Esophagus squamous epithelium (tissue), 5 donors: ENCODE measurements around the gene LRRC19. TPM values are rescaled to one million over a fixed set of nuclear protein-coding genes. Genes with fewer than 3 reads are reported as not detected.

Source experiments
- DNase-seq: peaks from one replicate; lab custom pipeline; 2025; lab: John Stamatoyannopoulos, UW
- H3K27ac ChIP-seq, 4 donors: fragments of 200-600 bp; sonication (generic); one replicate each; pipeline ENCODE4 v1.5.1; 2016 to 2019; ENCODE audit warnings: mild to moderate bottlenecking in 1 of 4
- H3K27me3 ChIP-seq, 4 donors: fragments of 200-600 bp; sonication (generic); 1 replicate in 3 of 4; 2 replicates in 1 of 4; pipeline versions ENCODE4 v1.5.1 to v1.6.0; 2017 to 2021; ENCODE audit warnings: antibody characterized with exemption in 1 of 4
- H3K36me3 ChIP-seq, 3 donors: fragments of 200-600 bp; sonication (generic); one replicate each; pipeline ENCODE4 v1.5.1; 2016 to 2019
- H3K4me1 ChIP-seq, 3 donors: fragments of 200-600 bp; sonication (generic); one replicate each; pipeline ENCODE4 v1.5.1; 2017 to 2019
- H3K4me3 ChIP-seq, 4 donors: fragments of 200-600 bp; sonication (generic); 1 replicate in 3 of 4; 2 replicates in 1 of 4; pipeline ENCODE4 v1.5.1; 2016 to 2019; ENCODE audit warnings: mild to moderate bottlenecking in 2 of 4, moderate library complexity in 1 of 4
- H3K9me3 ChIP-seq, 3 donors: fragments of 200-600 bp; sonication (generic); one replicate each; pipeline ENCODE4 v1.5.1; 2016 to 2019
- POLR2A ChIP-seq, 4 donors: fragments of 450-650 bp; IDR thresholded peaks; one replicate each; pipeline ENCODE4 v1.6.1; 2017; ENCODE audit warnings: antibody characterized with exemption in 4 of 4, mild to moderate bottlenecking in 4 of 4, moderate library complexity in 3 of 4
- WGBS, 2 donors: methylation state at CpG; one replicate each; pipeline ENCODE4 v1.1.5; 2018; 5-methylcytosine and 5-hydroxymethylcytosine counted together
- intact Hi-C: fragments of 100-400 bp; cut with DNase I; formaldehyde crosslinking; loops from one replicate; pipeline ENCODE4 v1.15.0; 2022
- total RNA-seq, 4 donors: library from RNA; depleted of rRNA; stranded (reverse); fragments of >200 nt; gene quantifications; one replicate each; pipeline ENCODE4 v1.1.0, GENCODE V29; 2016
- TF ChIP-seq, protein P1 (sequence below), 6 experiments: fragments of 450-650 bp in 4 of 6; fragments of 200-600 bp in 2 of 6; sonication (generic) in 2 of 6; IDR thresholded peaks; one replicate each; pipeline ENCODE4 v1.5.1; 2016 to 2019; ENCODE audit warnings: antibody characterized with exemption in 6 of 6, mild to moderate bottlenecking in 4 of 6, moderate library complexity in 4 of 6
- donor health status: DM: yes; HTN: yes; CAD: no.

The LRRC19 gene
- total RNA-seq, 4 donors from 2014 or later = not detected

GRCh38 chr9:26951794-26952193, 53.7 kb downstream of the LRRC19 start:
- Histone ChIP-seq H3K4me1 (peaks cover 7 to 19% (median 13%) of the 10 kb centered on the region in 3 donors), H3K36me3 (no peaks in the 10 kb centered on the region), H3K4me3 (no peak overlapping the region), H3K9me3 (no peaks in the 10 kb centered on the region), H3K27me3 (no peaks in the 10 kb centered on the region), H3K27ac (no peak overlapping the region)
- TF ChIP-seq, protein P1, sequence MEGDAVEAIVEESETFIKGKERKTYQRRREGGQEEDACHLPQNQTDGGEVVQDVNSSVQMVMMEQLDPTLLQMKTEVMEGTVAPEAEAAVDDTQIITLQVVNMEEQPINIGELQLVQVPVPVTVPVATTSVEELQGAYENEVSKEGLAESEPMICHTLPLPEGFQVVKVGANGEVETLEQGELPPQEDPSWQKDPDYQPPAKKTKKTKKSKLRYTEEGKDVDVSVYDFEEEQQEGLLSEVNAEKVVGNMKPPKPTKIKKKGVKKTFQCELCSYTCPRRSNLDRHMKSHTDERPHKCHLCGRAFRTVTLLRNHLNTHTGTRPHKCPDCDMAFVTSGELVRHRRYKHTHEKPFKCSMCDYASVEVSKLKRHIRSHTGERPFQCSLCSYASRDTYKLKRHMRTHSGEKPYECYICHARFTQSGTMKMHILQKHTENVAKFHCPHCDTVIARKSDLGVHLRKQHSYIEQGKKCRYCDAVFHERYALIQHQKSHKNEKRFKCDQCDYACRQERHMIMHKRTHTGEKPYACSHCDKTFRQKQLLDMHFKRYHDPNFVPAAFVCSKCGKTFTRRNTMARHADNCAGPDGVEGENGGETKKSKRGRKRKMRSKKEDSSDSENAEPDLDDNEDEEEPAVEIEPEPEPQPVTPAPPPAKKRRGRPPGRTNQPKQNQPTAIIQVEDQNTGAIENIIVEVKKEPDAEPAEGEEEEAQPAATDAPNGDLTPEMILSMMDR (IDR thresholded peaks at IDR 0.05) = no peak
- TF ChIP-seq POLR2A (IDR thresholded peaks at IDR 0.05) = no peak
- 70 to 83% methylated on average over 3 of the region's 3 CpGs for WGBS, 2 donors
- intact Hi-C loops = no loop called here
- DNase-seq = no peak

- H3K4me1 ChIP-seq = peaks cover 9 to 20% (median 15%) of the 10 kb centered on the region in 3 donors
- WGBS, 2 donors = 86 to 87% methylated on average over 1 of the region's 1 CpG
- DNase-seq = no peak
- no peaks in the 10 kb centered on the region for H3K27me3 ChIP-seq
- no peaks in the 10 kb centered on the region for H3K9me3 ChIP-seq
- no peak for TF ChIP-seq POLR2A (IDR thresholded peaks at IDR 0.05)
- TF ChIP-seq, protein P1 (IDR thresholded peaks at IDR 0.05) = no peak
- intact Hi-C loops = no loop called here
- no peaks in the 10 kb centered on the region for H3K36me3 ChIP-seq
- H3K4me3 ChIP-seq = no peak overlapping the region
- H3K27ac ChIP-seq = no peak overlapping the region
Observed at GRCh38 chr9:26950521-26950920, 55.0 kb downstream of the LRRC19 start.

- no peak for DNase-seq
- Histone ChIP-seq H3K27me3 (no peaks in the 10 kb centered on the region), H3K27ac (no peak overlapping the region), H3K4me1 (peaks cover 18 to 25% (median 18%) of the 10 kb centered on the region in 3 donors), H3K9me3 (no peaks in the 10 kb centered on the region), H3K4me3 (no peak overlapping the region), H3K36me3 (no peaks in the 10 kb centered on the region)
- intact Hi-C loops = no loop called here
- TF ChIP-seq, protein P1 (IDR thresholded peaks at IDR 0.05) = no peak
- no peak for TF ChIP-seq POLR2A (IDR thresholded peaks at IDR 0.05)
- 43 to 55% methylated on average over 6 of the region's 6 CpGs for WGBS, 2 donors
Observed at GRCh38 chr9:26949637-26950069, 55.8 kb downstream of the LRRC19 start.

GRCh38 chr9:26947736-26948135, 57.7 kb downstream of the LRRC19 start:
- H3K36me3 ChIP-seq = peaks cover 0 to 4% (median 0%) of the 10 kb centered on the region in 3 donors
- H3K27me3 ChIP-seq = no peaks in the 10 kb centered on the region
- TF ChIP-seq, protein P1 (IDR thresholded peaks at IDR 0.05) = no peak
- no peak for TF ChIP-seq POLR2A (IDR thresholded peaks at IDR 0.05)
- H3K9me3 ChIP-seq = no peaks in the 10 kb centered on the region
- WGBS, 2 donors = 2 to 3% methylated on average over 9 of the region's 9 CpGs
- intact Hi-C loops = no loop called here
- peaks cover 18 to 43% (median 20%) of the 10 kb centered on the region in 3 donors for H3K4me1 ChIP-seq
- H3K4me3 ChIP-seq = peak overlapping the region; percentile 82 to 91 (median 88)
- peak overlapping the region; percentile 97 to 98 (median 98) for H3K27ac ChIP-seq
- no peak for DNase-seq

GRCh38 chr9:26946753-26947727, 58.4 kb downstream of the LRRC19 start, which contains the start of gene PLAA:
Gene PLAA (minus strand): TSS chr9:26947242. CDS start chr9:26947045, 197 bp downstream.
- Histone ChIP-seq H3K4me1 (peaks cover 18 to 50% (median 20%) of the 10 kb centered on the region in 3 donors), H3K9me3 (no peaks in the 10 kb centered on the region), H3K27me3 (no peaks in the 10 kb centered on the region), H3K27ac (peak within 1 kb of the TSS; percentile 97 to 98 (median 98)), H3K36me3 (peaks cover 0 to 4% (median 0%) of the 10 kb centered on the region in 3 donors), H3K4me3 (peak within 1 kb of the TSS; percentile 82 to 91 (median 88))
- peak; percentile 71 for DNase-seq
- TF ChIP-seq POLR2A (IDR thresholded peaks at IDR 0.05) = peak in 2 of 4 donors; percentile 18 to 51
- TF ChIP-seq, protein P1 (IDR thresholded peaks at IDR 0.05) = peak in 3 of 6 experiments; percentile 18 to 35 (median 20)
- WGBS, 2 donors = 0 to 1% methylated on average over 17 to 36 of the region's 76 CpGs
- intact Hi-C loops = no loop called here
